D341Med (cell line): ENCODE results near the gene CELF2.
"Not testable (repeated sequence)": the region's sequence is repeated elsewhere in the genome, so short reads cannot be mapped to it uniquely, and the experiment has no call there.

ENCODE experiments used
- DNase-seq: peaks from one replicate; pipeline ENCODE4 v3.0.0; 2012; ENCODE audit warnings: low spot score

Gene CELF2

DNA sequence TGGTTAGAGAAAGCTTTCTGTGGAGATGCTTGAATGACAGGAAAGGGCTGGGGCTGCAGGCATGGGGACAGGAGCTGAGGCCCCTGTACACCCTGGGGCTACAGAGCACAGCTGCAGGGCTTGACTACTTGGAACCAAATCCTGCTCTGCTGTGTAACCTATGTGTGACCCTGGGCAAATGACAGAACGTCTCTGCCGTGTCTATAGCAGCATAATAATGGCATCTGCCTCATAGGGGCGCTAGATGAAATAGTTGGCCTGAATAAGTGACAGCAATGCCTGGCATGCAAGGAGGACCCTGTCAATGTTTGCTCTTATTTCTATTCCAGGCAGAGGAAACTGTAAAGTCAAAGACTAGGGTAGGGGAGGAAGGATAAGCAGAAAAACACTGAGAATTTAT is 339.8 kb downstream of the CELF2 start:
- no peak for DNase-seq

DNA sequence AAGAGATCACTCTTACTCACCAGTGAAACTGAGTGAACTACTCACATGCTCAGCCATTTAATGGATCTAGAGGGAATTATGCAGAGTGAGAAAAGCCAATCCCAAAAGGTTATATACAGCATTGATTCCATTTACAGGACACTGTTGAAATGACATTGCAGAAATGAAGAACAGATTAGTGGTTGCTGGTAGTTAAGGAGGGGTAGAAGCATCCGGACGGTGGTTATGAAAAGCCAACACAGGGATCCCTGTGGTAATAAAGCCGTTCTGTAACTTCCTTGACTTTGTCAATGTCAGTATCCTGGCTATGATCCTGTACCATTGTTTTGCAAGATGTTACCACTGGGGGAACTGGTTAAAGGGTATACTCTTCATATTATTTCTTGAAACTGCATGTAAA is 340.3 kb downstream of the CELF2 start:
- no peak for DNase-seq

DNA sequence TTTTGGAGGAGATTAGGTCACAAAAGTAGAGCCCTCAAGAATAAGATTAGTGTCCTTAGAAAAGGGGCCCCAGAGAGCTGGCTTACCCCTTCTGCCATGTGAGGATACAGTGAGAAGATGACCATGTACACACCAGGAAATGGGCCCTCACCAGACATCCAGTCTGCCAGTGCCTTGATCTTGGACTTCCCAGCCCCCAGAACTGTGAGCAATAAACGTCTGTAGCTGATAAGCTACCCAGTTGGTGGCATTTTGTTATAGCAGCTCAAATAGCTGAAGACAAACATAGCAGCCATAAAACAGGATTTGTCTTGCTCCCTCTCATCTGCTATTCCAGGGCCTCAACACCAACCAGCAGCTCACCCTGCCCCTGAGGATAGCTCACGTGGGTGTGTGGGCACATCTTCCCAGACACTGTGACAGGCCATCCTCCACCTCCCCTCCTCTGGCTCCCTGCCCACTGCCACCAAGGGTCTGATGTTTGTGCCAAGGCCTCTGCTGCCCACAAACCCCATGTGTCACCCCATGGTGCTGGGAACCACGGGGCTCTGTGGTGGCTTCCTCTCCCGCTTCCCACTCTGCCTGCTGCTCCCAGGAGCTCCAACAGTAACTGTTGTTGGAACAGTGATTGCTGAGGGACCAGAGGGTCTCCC is 341.4 kb downstream of the CELF2 start:
- DNase-seq, result no peak

DNA sequence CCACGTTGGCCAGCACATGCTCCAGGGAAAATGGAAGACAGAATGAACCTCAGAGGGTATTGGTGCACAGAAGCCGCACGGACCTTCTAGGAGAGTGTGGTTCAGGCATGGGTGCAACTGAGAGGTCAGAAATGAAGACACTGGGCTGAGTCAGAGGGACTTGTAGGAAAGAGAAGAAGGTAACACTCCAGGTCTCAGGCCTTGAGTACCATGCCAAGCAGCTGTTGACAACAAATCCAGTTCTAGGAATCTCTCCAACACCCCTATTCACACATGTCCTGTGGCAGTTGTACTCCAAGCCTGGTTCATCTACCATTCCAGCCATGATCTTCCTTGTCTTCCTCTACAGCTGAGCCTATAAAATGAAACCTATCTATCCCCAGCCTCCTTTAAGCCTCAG is 342.2 kb downstream of the CELF2 start:
- DNase-seq, result no peak

DNA sequence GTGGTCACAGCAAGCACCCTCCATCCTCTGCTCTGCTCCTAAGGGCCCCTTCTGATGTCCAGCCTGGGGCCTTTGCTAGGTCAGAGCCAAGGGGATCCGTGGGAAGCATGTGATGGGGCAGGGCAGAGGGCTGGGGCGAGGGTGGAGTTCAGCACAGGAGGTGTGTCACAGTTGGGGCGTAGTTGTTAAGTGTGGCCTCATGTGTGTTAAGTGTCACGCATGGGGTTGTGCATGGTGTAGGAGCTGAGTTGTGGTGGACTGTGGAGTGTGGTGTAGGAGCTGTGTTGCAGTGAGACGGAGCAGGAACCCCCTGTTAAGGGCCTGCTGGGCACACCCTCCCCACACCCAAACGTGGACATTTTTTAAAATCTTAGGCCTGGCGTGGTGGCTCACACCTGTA is 345.8 kb downstream of the CELF2 start:
- DNase-seq, result no peak

DNA sequence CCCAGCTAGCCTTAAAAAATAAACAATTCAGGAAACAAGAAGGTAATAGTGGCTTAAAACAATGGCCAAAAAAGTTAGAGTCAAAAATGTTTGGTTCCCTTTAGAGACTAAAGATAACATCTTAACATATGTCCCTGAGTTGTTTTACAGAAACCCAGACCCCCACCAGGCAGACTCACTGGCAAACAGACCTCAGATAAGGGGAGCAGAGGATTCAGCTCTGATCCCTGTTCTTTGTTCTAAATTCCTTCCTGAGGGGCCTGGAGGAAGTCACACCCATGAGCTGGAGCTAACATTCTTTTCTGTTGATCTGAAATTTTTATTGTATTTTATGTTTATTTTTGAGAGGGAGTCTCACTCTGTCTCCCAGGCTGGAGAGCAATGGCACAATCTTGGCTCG is 346.6 kb downstream of the CELF2 start:
- DNase-seq, result no peak

DNA sequence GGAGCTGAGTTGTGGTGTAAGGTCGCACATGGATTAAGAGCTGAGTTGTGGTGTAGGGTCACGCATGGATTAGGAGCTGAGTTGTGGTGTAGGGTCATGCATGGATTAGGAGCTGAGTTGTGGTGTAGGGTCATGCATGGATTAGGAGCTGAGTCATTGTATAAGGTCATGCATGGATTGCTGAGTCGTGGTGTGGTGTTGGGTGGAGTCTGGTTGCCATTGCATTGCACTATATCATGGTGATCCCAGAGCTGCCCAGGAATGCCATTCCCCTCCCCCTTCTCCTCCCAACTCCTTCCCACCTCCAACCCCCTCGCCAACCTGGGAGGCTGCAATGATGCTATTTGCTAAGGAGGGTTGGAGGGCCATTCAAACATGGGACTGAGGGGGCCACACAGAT is 349.2 kb downstream of the CELF2 start:
- DNase-seq, result not testable (repeated sequence)

DNA sequence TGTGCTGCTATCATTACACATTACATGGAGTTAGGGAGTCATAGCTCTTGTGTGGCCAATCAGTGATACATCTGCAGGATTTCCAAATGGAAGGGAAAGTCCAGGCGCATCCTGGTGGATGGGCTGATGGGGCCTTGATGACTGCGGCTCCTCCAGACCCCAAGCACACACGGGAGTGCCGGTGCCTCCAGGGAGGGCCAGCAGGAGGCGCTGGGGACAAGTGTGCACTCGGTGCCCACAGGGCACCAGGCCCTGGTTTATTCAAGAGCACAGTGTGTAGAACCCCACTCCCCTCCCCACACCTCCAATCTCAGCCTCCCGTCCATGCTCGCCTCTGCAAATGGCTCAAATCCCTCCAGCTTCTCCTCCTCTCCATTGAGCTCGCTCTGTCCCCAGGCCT is 349.8 kb downstream of the CELF2 start:
- no peak for DNase-seq

DNA sequence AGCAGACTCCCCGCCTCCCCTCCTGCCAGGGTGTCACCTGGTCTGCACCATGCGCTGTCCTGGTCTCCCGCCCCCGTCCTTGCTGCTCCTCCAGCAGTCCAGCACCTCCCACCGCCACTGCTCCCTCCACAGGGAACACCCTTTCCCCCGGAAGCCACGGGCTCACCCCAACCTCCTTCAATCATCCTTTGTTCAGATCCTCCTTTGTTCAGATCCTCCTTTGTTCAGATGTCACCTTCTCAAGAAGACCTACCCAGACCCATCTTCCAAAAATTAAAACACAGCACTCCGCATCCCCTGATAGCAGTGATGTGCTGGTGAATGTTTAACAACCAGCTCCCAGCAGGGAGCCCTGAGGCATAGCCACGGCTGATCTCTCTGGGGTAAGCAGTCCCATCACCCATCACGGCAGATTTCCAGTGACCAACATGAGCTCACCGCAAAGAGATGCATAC is 356.1 kb downstream of the CELF2 start:
- no peak for DNase-seq

DNA sequence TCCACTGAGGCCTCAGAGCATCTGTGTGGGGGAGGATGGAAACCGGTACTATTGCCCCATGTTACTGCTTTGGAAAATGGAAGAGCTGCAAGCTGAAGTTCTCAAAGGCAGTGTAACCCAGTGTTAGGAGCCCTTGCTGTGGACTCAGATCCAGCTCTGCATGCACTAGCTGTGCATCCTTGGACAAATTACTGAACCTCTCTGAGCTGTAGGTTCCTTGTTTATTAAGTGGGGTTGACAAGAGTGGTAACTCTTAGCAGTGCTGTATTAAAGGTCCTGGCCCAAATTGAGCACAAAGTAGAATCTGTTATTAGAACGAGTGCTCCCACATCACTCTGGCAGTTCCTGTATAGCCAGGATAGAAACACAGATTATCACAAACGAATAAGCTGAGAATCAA is 359.6 kb downstream of the CELF2 start:
- no peak for DNase-seq

DNA sequence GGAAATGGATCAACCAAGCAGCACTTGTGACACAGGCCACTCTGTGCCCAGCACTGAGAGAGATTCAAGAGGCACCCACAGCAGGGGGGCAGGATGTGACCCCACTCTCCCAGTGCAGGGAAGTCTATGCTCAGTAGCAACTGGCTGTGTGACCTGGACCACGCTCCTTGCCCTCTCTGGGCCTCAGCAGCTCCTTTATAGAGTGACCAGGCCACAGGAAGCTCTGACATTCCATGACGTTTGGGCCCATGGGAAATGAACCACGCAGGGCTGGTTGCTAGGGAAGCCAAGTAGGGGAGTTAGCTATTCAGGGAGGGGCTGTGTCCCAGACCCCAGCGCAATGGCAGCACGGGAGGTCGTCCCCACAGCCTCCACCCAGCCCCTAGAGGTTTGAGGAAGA is 361.2 kb downstream of the CELF2 start:
- no peak for DNase-seq

DNA sequence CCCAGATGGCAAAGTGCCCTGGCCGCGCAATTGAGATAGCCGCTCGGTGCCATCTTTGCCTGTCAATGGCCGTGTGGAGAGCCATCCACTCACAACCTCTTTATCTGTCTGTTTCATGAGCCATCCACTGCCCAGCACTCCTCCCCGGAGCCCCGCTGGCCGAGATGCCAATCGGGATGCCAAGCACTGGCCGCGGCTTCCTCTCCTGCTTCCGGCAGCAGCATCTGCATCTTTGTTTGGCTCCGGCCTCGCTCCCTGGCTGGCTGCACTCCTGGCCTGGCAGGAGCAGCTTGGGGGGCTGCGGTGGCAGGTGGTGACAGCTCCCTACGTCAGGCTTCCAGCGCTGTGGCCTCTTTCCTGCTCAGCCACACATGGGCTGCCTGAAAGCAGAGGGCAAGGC is 362.1 kb downstream of the CELF2 start:
- DNase-seq, result no peak

DNA sequence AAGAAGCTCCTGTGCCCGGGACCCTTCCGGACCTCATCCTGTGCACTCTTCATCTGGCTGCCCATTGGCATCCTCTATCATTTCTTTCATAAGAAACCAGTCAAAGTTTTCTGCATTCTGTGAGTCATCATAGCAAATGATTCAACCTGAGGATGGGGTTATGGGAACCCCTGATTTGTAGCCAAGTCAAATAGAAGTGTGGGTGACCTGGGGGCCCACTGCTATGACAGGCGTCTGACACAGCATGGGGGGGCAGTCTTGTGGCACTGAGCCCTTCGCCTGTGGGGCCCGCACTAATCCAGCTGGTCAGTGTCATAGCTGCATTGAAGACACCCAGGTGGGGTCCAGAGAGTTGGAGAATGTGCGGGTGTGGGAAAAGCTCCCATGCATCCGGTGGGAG is 363.4 kb downstream of the CELF2 start:
- DNase-seq, result no peak

DNA sequence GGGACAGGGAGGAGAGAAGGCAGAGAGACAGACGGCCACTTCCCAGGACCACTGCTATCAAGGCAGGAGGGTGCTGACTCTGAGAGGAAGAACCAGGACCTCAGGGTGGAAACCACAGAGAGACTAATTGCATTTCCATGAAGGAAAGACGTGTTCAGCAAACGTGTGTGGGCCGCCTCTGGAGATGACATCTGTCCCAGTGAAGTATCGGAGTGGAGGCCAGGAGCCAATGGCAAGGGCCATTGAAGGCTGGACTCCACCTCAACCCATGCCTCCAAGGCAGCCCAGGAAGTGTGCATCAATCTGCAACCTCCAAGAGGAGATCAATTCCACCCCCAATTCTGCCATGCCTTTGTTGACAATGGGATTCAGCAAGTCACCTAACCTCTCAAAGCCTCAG is 363.8 kb downstream of the CELF2 start:
- DNase-seq, result no peak

DNA sequence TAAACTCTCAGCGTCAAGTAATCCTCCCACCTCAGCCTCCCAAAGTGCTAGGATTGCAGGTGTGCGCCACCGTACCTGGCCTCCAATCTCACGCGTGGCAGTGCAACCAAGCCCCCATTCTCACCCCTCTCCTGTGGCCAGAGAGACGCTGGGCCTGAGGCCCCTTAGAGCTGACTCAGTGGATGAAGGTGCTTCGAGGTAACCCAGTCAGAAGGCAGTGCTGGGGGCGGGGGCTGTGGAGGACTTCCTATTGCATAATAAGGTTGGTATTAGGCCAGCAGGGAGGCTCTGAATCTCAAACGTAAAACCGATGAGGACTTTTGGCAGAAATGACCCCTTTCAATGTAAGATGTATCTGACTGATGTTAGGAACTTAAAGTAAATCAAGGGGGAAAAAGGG is 364.5 kb downstream of the CELF2 start:
- DNase-seq, result no peak

DNA sequence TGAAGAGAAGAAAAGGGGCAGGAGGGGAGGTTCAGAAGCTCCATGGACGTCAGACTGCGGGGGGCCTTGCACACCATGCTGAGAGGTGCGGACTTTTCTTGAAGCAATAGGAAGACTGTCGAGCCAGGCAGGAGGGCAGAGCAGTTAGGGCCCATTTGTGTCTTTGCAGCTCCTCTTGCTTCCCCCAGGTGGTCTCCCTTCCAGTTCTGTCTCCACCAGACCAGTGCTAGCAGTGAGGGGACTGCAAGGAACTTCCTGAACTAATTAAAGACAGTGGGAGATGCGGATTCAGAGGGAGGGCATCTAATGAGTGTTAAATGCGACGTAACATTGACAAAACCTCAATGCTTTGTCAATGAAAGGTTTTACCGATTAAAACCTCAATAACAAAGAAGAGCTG is 368.4 kb downstream of the CELF2 start:
- DNase-seq, result no peak
